Renal pelvis (tissue), 4 donors: Measurements from ENCODE around the gene SLC6A8. TPM values are rescaled to one million over a fixed set of nuclear protein-coding genes. Genes with fewer than 3 reads are reported as not detected.
"Not testable (repeated sequence)": the region's sequence is repeated elsewhere in the genome, so short reads cannot be mapped to it uniquely, and the experiment has no call there.

Source experiments
- DNase-seq: peaks from one replicate; pipeline ENCODE4 v3.0.0-alpha.2; 2013
- polyA plus RNA-seq, 3 donors: library from polyadenylated mRNA; unstranded; fragments of 120-200 nt; gene quantifications; one replicate each; pipeline ENCODE4 v1.2.1, GENCODE V29; 2013; ENCODE audit not compliant: insufficient read length in 3 of 3

Gene SLC6A8
- polyA plus RNA-seq, 3 donors, result 61.9 to 79.5 (median 63.5) TPM

- no peak for DNase-seq
Measured at GRCh38 chrX:153670748-153671588, 16.8 kb upstream of the SLC6A8 start.

GRCh38 chrX:153671589-153672530 is 15.9 kb upstream of the SLC6A8 start:
- no peak for DNase-seq

GRCh38 chrX:153672531-153673427 is 14.9 kb upstream of the SLC6A8 start:
- DNase-seq, result no peak

- DNase-seq, result no peak
Measured at GRCh38 chrX:153673428-153674218, 14.1 kb upstream of the SLC6A8 start, which contains the start of gene PNCK. Gene PNCK (minus strand): TSS chrX:153673813. CDS start chrX:153673076, 737 bp downstream.

- DNase-seq, result no peak
Measured at GRCh38 chrX:153674219-153674851, 13.4 kb upstream of the SLC6A8 start.

- no peak for DNase-seq
Measured at GRCh38 chrX:153681175-153681574, 6.6 kb upstream of the SLC6A8 start.

- not testable (repeated sequence) for DNase-seq
Measured at GRCh38 chrX:153683486-153683885, 4.2 kb upstream of the SLC6A8 start.

GRCh38 chrX:153684467-153685155 is 3.1 kb upstream of the SLC6A8 start:
- no peak for DNase-seq

GRCh38 chrX:153685156-153685536 is 2.6 kb upstream of the SLC6A8 start:
- no peak for DNase-seq

- no peak for DNase-seq
Measured at GRCh38 chrX:153685751-153686696, 1.7 kb upstream of the SLC6A8 start.

- DNase-seq, result no peak
Measured at GRCh38 chrX:153686711-153687110, 1.0 kb upstream of the SLC6A8 start.

- no peak for DNase-seq
Measured at GRCh38 chrX:153688071-153688470, 345 bp downstream of the SLC6A8 start.

- no peak for DNase-seq
Measured at GRCh38 chrX:153688506-153688905, 780 bp downstream of the SLC6A8 start.

- DNase-seq, result no peak
Measured at GRCh38 chrX:153688911-153689590, 1.3 kb downstream of the SLC6A8 start.

GRCh38 chrX:153689654-153690465 is 2.1 kb downstream of the SLC6A8 start:
- DNase-seq, result no peak

GRCh38 chrX:153690466-153690865 is 2.7 kb downstream of the SLC6A8 start:
- DNase-seq, result no peak
